A549 (cell line): ENCODE results near the gene IL5. TPM values are rescaled to one million over a fixed set of nuclear protein-coding genes. Genes with fewer than 3 reads are reported as not detected.
A peak's percentile ranks its signal among the peaks of the same experiment; 100 is the strongest.
"Not testable (repeated sequence)": the region's sequence is repeated elsewhere in the genome, so short reads cannot be mapped to it uniquely, and the experiment has no call there.

ENCODE experiments used
- ATAC-seq, 2 experiments: fragments of 200-7000 bp in 1 of 2; fragments of >200 bp in 1 of 2; cut with Nextera tagmentation in 1 of 2; cut with Tn5 transposase in 1 of 2; 3 replicates each; pipeline versions ENCODE4 v1.8.0 to v1.9.1; 2018 to 2020; ENCODE audit warnings: mild to moderate bottlenecking in 1 of 2, moderate library complexity in 1 of 2
- CTCF ChIA-PET: fragments of 300-600 bp; sonication (Branson Sonifier 250); formaldehyde crosslinking; extraction: SDS; loops from one replicate; lab custom pipeline; 2021; ENCODE audit warnings: antibody characterized with exemption, inconsistent platforms; lab: Yijun Ruan, JAX
- POLR2A ChIA-PET: fragments of 350-600 bp; formaldehyde crosslinking; extraction: SDS; loops from one replicate; lab custom pipeline; 2021; ENCODE audit warnings: antibody characterized with exemption, inconsistent platforms; lab: Yijun Ruan, JAX
- DNase-seq, 2 experiments: peaks; one replicate each; pipeline versions ENCODE4 v3.0.0 to v3.0.0-alpha.2; 2011 to 2016; ENCODE audit warnings: low read depth in 1 of 2, low spot score in 1 of 2
- FAIRE-seq: peaks from 2 replicates; lab custom pipeline; 2011; peaks lifted over from hg19 to GRCh38; lab: Jason Lieb, UNC
- H3K27ac ChIP-seq, 2 experiments: fragments of >200 bp; sonication (Bioruptor Twin); formaldehyde crosslinking; 3 replicates each; pipeline ENCODE4 v1.5.1; 2016 to 2017
- H3K4me1 ChIP-seq: fragments of >200 bp; sonication (Bioruptor Twin); formaldehyde crosslinking; 3 replicates; pipeline ENCODE4 v1.6.1; 2016
- H3K4me2 ChIP-seq: fragments of >200 bp; sonication (Bioruptor Twin); formaldehyde crosslinking; 3 replicates; pipeline ENCODE4 v1.6.1; 2016
- H3K4me3 ChIP-seq: fragments of >200 bp; sonication (Bioruptor Twin); formaldehyde crosslinking; 3 replicates; pipeline ENCODE4 v1.5.1; 2016
- H3K9me3 ChIP-seq: fragments of >200 bp; sonication (Bioruptor Twin); formaldehyde crosslinking; 3 replicates; pipeline ENCODE4 v1.6.1; 2016
- FOSL2 ChIP-seq, 2 experiments: fragments of 450-650 bp in 1 of 2; fragments of >200 bp in 1 of 2; sonication (Bioruptor Twin) in 1 of 2; formaldehyde crosslinking; IDR thresholded peaks; 2 replicates each; pipeline versions ENCODE4 v1.5.0 to v1.6.1; 2016 to 2020; ENCODE audit warnings: mild to moderate bottlenecking in 1 of 2, moderate library complexity in 1 of 2
- HOXB5 ChIP-seq: fragments of 250-450 bp; sonication (Bioruptor Pico); IDR thresholded peaks from 2 replicates; pipeline ENCODE4 v1.5.0; 2020; ENCODE audit warnings: mild to moderate bottlenecking, moderate library complexity
- MAFK ChIP-seq: fragments of 450-650 bp; IDR thresholded peaks from 2 replicates; pipeline ENCODE4 v1.6.1; 2014; ENCODE audit not compliant: partially characterized antibody
- RAD21 ChIP-seq, 2 experiments: fragments of >200 bp in 1 of 2; sonication (Bioruptor Twin) in 1 of 2; formaldehyde crosslinking in 1 of 2; IDR thresholded peaks in 1 of 2; conservative IDR thresholded peaks in 1 of 2; 2 replicates in 1 of 2; 3 replicates in 1 of 2; pipeline ENCODE4 v1.6.1; 2012 to 2018; ENCODE audit warnings: inconsistent platforms in 1 of 2
- SMC3 ChIP-seq: fragments of >200 bp; sonication (Bioruptor Twin); formaldehyde crosslinking; IDR thresholded peaks from 3 replicates; pipeline ENCODE4 v1.6.1; 2018; ENCODE audit warnings: inconsistent platforms
- WGBS: methylation state at CpG from one replicate; pipeline ENCODE4 v1.1.6; 2017; ENCODE audit errors: missing lambda C conversion rate; 5-methylcytosine and 5-hydroxymethylcytosine counted together
- polyA plus RNA-seq, 4 experiments: library from polyadenylated mRNA; depleted of rRNA in 3 of 4; stranded (reverse); fragments of >200 nt; fragmentation: RNase III in 1 of 4; extraction: RNeasy Plus Mini Kit Qiagen cat#74134 plus additional on column Dnase treatment in 1 of 4; gene quantifications; 2 replicates in 3 of 4; 3 replicates in 1 of 4; pipeline ENCODE4 v1.2.3, GENCODE V29; 2011 to 2017
- TF ChIP-seq, protein P1 (sequence below): fragments of 150-350 bp; IDR thresholded peaks from 2 replicates; pipeline ENCODE4 v1.6.1; 2014; ENCODE audit warnings: low read depth, mild to moderate bottlenecking, low read length
- TF ChIP-seq, protein P2 (sequence below): fragments of 450-650 bp; IDR thresholded peaks from 2 replicates; pipeline ENCODE4 v1.6.1; 2014; ENCODE audit warnings: antibody characterized with exemption
- TF ChIP-seq, protein P3 (sequence below): IDR thresholded peaks from 2 replicates; pipeline ENCODE4 v1.6.1; 2012; ENCODE audit warnings: low read depth, borderline replicate concordance
- TF ChIP-seq, protein P4 (sequence below): fragments of >200 bp; sonication (Bioruptor Twin); formaldehyde crosslinking; IDR thresholded peaks from 3 replicates; pipeline ENCODE4 v1.5.1; 2016

Gene IL5
- polyA plus RNA-seq, 2 of the 4 experiments (the other 2 are of a cell fraction), result not detected

DNA sequence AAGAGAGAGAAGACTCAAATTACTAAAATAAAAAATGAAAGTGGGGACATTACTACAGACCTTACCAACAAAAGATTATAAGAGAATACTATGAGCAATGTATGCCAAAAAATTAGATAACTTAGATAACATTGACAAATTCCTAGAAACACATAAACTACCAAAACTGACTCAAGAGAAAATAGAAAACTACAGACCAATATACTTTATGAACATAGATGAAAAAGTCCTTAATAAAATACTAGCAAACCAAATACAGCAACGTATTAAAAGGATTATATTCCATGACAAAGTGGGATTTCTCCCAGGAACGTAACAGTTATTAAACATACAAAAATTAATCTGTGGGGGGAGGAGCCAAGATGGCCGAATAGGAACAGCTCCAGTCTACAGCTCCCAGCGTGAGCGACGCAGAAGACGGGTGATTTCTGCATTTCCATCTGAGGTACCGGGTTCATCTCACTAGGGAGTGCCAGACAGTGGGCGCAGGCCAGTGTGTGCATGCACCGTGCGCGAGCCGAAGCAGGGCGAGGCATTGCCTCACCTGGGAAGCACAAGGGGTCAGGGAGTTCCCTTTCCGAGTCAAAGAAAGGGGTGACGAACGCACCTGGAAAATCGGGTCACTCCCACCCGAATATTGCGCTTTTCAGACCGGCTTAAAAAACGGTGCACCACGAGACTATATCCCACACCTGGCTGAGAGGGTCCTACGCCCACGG lies 29.5 kb downstream of the IL5 start:
- ATAC-seq, FAIRE-seq, H3K4me3 ChIP-seq, H3K4me1 ChIP-seq, DNase-seq, H3K27ac ChIP-seq, CTCF ChIA-PET, POLR2A ChIA-PET, H3K4me2 ChIP-seq: not testable (repeated sequence)
- WGBS, result 82% methylated on average over 25 of the region's 25 CpGs
- H3K9me3 ChIP-seq, result peaks cover 18% of the 10 kb centered on the region; the same call in 2 of the 3 replicates

DNA sequence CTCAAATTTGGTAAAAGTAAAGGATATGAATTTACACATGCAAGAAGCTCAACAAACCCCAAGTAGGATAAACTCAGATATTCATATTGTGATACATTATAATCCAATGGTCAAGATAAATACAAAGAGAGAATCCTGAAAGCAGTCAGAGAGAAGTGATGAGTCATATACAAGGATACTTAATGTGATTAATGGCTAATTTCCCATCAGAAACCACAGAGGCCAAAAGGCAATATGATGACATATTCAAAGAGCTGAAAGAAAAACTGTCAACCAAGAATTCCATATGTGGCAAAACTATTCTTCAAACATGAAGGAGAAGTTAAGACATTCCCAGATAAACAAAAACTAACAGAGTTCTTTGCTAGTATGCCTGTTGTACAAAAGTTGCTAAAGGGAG lies 33.2 kb downstream of the IL5 start:
- H3K27ac ChIP-seq, result no peak overlapping the region
- H3K4me2 ChIP-seq, result no peak overlapping the region
- ATAC-seq, result no peak
- H3K9me3 ChIP-seq, result peaks cover 18% of the 10 kb centered on the region; the same call in 2 of the 3 replicates
- no peak for FAIRE-seq
- H3K4me3 ChIP-seq, result no peak overlapping the region
- CTCF ChIA-PET, result interaction anchor here (1.0 to 4.2 kb wide), 4 partner anchors 10 to 123 kb away, joined by 3 to 22 read pairs (median 13); no protein-coding TSS in a partner anchor
- POLR2A ChIA-PET, result no interaction called here
- TF ChIP-seq, protein P1, sequence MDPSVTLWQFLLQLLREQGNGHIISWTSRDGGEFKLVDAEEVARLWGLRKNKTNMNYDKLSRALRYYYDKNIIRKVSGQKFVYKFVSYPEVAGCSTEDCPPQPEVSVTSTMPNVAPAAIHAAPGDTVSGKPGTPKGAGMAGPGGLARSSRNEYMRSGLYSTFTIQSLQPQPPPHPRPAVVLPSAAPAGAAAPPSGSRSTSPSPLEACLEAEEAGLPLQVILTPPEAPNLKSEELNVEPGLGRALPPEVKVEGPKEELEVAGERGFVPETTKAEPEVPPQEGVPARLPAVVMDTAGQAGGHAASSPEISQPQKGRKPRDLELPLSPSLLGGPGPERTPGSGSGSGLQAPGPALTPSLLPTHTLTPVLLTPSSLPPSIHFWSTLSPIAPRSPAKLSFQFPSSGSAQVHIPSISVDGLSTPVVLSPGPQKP, result no peak
- TF ChIP-seq MAFK (peak; percentile 26), FOSL2 (IDR thresholded peaks at IDR 0.05) (no peak), FOSL2 (CRISPR knock-in tag; IDR thresholded peaks at IDR 0.05) (peak; percentile 79), HOXB5 (CRISPR knock-in tag) (0 out of 2 replicates have a peak, but pooled peaks have one; percentile 33)
- H3K4me1 ChIP-seq, result peaks cover 9% of the 10 kb centered on the region
- no peak for DNase-seq

DNA sequence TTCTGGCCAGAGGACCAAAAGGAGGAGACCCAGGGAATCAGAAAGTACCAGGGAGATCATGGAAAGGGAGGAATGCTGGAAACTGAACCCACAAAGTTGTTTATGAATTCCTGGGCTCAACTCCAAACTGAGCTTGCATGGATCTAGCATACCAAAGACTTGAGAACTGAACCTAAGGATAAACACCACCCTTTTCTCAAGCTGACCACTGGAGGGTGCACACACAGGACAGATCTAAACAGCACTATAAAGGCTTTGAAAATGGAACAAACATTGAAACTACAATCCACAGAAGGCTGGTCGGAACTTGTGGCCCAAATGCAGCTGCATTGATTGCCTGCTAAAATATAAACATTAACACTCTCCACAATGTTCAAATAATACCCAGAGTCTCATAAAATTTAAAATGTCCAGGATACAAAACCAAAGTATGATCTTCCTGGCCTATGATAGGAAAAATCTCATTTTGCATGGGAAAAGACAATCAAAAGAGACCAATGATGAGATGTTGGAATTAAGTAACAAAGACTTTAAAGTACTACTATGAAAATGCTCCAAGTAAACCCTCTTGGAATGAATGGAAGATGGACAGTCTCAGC lies 37.1 kb downstream of the IL5 start:
- FAIRE-seq (peak; percentile 23), ATAC-seq (peak; percentile 87 to 91), DNase-seq (peak; percentile 63 to 64)
- 0 out of 6 replicates have a peak overlapping the region, but pooled peaks of 1 of the 2 experiments have one; percentile 15 for H3K27ac ChIP-seq
- WGBS, result 8% methylated on average over 1 of the region's 1 CpG
- TF ChIP-seq RAD21 (conservative IDR thresholded peaks at IDR 0.05 in 1 of 2, IDR thresholded peaks at IDR 0.05 in 1 of 2) (peak in 1 of 2 experiments; percentile 51; a peak in 2 of 5 replicates), SMC3 (peak; percentile 34; the same call in 2 of the 3 replicates)
- TF ChIP-seq, protein P2, sequence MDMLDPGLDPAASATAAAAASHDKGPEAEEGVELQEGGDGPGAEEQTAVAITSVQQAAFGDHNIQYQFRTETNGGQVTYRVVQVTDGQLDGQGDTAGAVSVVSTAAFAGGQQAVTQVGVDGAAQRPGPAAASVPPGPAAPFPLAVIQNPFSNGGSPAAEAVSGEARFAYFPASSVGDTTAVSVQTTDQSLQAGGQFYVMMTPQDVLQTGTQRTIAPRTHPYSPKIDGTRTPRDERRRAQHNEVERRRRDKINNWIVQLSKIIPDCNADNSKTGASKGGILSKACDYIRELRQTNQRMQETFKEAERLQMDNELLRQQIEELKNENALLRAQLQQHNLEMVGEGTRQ, result no peak
- TF ChIP-seq, protein P3, sequence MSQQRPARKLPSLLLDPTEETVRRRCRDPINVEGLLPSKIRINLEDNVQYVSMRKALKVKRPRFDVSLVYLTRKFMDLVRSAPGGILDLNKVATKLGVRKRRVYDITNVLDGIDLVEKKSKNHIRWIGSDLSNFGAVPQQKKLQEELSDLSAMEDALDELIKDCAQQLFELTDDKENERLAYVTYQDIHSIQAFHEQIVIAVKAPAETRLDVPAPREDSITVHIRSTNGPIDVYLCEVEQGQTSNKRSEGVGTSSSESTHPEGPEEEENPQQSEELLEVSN, result no peak
- TF ChIP-seq, protein P4, sequence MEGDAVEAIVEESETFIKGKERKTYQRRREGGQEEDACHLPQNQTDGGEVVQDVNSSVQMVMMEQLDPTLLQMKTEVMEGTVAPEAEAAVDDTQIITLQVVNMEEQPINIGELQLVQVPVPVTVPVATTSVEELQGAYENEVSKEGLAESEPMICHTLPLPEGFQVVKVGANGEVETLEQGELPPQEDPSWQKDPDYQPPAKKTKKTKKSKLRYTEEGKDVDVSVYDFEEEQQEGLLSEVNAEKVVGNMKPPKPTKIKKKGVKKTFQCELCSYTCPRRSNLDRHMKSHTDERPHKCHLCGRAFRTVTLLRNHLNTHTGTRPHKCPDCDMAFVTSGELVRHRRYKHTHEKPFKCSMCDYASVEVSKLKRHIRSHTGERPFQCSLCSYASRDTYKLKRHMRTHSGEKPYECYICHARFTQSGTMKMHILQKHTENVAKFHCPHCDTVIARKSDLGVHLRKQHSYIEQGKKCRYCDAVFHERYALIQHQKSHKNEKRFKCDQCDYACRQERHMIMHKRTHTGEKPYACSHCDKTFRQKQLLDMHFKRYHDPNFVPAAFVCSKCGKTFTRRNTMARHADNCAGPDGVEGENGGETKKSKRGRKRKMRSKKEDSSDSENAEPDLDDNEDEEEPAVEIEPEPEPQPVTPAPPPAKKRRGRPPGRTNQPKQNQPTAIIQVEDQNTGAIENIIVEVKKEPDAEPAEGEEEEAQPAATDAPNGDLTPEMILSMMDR, result peak; percentile 48
- no peak overlapping the region for H3K4me2 ChIP-seq
- CTCF ChIA-PET, result interaction anchor here (0.6 to 12.9 kb wide), 15 partner anchors 10 to 315 kb away, joined by 3 to 217 read pairs (median 3); partner anchors contain the start of gene IRF1
- no peak overlapping the region for H3K4me3 ChIP-seq
- H3K9me3 ChIP-seq, result 0 out of 3 replicates have a peak, but pooled peaks cover 2% of the 10 kb centered on the region
- peaks cover 9% of the 10 kb centered on the region for H3K4me1 ChIP-seq
- POLR2A ChIA-PET, result interaction anchor here (1.0 to 1.6 kb wide), 3 partner anchors 10 to 51 kb away, joined by 3 to 9 read pairs (median 5); partner anchors contain the start of genes IRF1 and RAD50
